SH-SY5Y (cell line): ENCODE measurements around the gene MRPS27.

ENCODE experiments used
- GATA2 ChIP-seq: IDR thresholded peaks from 2 replicates; pipeline ENCODE4 v1.6.1; 2011; ENCODE audit warnings: mild to moderate bottlenecking, low read depth, low read length
- GATA3 ChIP-seq: IDR thresholded peaks from 2 replicates; pipeline ENCODE4 v1.6.1; 2011; ENCODE audit warnings: low read depth, mild to moderate bottlenecking, low read length, moderate library complexity

DNA sequence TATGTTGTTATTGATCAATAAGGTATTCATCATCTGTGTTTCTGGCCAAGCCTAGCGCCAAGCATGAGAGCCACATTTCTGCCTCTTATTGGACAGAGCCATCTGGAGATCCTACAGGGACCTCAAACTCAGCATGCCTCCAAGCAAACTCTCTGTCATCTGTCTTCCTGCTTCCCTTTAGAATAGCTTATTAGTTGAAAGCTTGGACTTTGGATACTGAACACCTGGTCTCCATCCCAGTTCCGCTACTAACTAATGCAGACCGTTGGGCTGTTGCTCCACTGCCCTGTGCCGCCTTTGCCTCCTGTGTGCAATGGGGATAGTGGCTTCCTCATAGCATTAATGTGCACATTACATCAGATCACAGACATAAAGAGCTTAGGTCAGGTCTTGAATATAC lies 147.3 kb downstream of the MRPS27 start:
- TF ChIP-seq GATA3 (no peak), GATA2 (no peak)
